Measurements from ENCODE around the gene DIS3L2. TPM values are rescaled to one million over a fixed set of nuclear protein-coding genes. Genes with fewer than 3 reads are reported as not detected.

Gene DIS3L2
- total RNA-seq, 1 donor from 2014 or later: 53.6 TPM

DNA sequence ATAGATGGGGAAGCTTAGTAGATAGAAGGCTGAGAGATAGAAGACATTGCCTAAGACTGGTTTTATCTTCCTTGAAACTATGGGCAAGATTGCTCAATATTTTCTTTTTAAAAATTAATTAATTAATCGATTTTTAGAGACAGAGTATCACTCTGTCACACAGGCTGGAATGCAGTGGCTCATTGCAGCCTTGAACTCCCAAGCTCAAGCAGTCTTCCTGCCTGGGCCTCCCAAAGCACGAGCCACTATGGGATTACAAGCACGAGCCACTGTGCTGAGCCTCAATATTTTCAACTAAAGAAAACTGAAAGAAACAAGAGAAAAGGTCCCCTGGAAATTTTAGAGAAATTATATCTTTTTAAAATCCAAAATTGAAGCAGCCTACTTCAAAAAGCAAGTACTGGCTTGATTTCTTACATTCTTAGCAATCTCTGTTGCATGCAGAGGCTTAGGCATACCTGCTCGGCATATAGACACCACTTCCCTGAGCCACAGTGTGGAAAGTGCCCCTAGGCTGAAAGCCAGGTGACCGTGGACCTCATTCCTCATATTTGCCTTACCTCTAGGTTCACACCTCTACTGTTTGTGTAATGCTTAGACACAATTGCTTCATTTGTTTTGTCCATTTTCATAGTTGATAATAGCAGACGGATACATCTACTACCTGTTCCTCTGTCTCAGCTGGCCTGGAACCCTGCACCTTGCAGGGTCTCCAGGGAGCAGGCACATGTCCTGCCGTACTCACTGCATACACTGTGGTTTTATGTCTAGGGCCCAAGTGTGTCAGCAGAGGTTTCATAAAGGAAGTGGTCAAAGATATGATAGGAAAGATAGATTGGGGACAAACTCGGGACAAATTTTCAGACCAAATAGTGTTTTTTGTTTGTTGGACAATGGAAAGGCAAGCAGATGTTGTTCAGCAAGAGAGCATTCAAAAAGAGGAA lies 250.5 kb downstream of the DIS3L2 start:
- Mint-ChIP-seq H3K4me3 (no peak overlapping the region), H3K36me3 (peaks cover 25% of the 10 kb centered on the region), H3K4me1 (ENCODE audit: unreplicated experiment) (peaks cover 7% of the 10 kb centered on the region), H3K27ac (no peak overlapping the region), H3K9me3 (no peaks in the 10 kb centered on the region), H3K27me3 (no peaks in the 10 kb centered on the region)
- DNase-seq (ENCODE audit: extremely low spot score, unreplicated experiment): no peak
- TF ChIP-seq, protein P1, sequence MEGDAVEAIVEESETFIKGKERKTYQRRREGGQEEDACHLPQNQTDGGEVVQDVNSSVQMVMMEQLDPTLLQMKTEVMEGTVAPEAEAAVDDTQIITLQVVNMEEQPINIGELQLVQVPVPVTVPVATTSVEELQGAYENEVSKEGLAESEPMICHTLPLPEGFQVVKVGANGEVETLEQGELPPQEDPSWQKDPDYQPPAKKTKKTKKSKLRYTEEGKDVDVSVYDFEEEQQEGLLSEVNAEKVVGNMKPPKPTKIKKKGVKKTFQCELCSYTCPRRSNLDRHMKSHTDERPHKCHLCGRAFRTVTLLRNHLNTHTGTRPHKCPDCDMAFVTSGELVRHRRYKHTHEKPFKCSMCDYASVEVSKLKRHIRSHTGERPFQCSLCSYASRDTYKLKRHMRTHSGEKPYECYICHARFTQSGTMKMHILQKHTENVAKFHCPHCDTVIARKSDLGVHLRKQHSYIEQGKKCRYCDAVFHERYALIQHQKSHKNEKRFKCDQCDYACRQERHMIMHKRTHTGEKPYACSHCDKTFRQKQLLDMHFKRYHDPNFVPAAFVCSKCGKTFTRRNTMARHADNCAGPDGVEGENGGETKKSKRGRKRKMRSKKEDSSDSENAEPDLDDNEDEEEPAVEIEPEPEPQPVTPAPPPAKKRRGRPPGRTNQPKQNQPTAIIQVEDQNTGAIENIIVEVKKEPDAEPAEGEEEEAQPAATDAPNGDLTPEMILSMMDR (conservative IDR thresholded peaks at IDR 0.05): no peak

DNA sequence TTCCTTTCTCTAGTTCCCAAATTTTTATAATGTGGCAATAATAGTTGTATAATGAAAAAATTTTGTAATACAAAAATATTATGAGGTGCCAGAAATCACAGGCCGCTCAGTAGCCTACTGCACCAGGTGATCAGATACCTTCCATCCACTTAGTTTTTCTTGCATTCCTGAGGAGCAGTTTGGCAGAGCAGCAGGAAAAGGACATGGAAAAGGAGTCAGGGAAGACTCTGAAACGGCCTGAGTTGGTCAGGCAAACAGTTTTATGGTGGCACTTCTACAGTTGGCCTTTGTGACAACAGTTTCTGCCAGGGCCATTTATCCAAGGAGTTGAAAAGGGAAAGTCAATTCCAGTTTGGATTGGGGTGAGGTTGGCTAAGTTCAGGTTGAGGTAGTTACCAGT lies 251.7 kb downstream of the DIS3L2 start:
- Mint-ChIP-seq H3K4me1 (ENCODE audit: unreplicated experiment) (no peaks in the 10 kb centered on the region), H3K27me3 (no peaks in the 10 kb centered on the region), H3K9me3 (no peaks in the 10 kb centered on the region), H3K27ac (no peak overlapping the region), H3K36me3 (peaks cover 25% of the 10 kb centered on the region), H3K4me3 (no peak overlapping the region)
- DNase-seq (ENCODE audit: extremely low spot score, unreplicated experiment): no peak
- TF ChIP-seq, protein P1 (conservative IDR thresholded peaks at IDR 0.05): no peak

DNA sequence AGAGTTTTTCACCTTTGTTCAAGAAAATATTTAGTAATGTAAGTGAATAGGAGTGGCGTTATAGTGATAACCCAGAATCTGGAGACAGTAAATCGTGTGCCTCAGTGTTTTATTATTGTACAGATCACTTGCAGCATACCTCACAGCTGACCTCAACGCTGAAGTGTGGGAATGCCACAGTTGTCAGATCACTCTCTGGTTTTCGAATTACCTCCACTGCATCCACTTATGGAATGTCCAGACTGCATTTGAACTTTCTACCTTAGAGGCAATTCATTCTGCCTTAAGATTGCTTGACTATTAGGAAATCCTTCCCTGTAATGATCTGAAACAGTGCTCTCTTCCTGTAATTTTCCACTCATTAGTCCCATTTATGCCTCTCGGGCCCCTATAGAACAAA lies 252.5 kb downstream of the DIS3L2 start:
- TF ChIP-seq, protein P1 (conservative IDR thresholded peaks at IDR 0.05): no peak
- Mint-ChIP-seq H3K9me3 (no peaks in the 10 kb centered on the region), H3K27ac (no peak overlapping the region), H3K4me3 (no peak overlapping the region), H3K36me3 (peaks cover 25% of the 10 kb centered on the region), H3K4me1 (ENCODE audit: unreplicated experiment) (peaks cover 5% of the 10 kb centered on the region), H3K27me3 (no peaks in the 10 kb centered on the region)
- no peak for DNase-seq (ENCODE audit: extremely low spot score, unreplicated experiment)

DNA sequence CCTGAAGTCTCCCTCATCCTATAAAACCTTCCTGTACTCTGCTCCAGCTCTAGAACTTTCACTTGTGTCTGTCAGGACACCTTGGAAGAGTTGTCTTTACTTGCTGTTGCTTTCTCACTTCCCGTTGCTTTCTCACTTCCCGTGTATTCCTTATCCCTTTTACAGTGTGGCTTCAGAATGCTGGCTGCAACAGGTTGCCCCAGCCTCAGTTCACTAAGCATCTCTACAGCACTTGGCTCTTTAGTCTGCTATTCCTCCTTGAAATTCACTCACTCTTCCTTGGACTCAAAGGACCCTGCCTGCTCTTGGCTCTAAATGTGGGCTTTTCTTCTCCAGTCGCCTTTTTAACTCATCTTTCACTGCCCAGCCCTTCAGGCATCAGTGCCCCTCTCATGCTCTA lies 254.5 kb downstream of the DIS3L2 start:
- H3K27ac Mint-ChIP-seq: no peak overlapping the region
- no peaks in the 10 kb centered on the region for H3K27me3 Mint-ChIP-seq
- TF ChIP-seq, protein P1 (conservative IDR thresholded peaks at IDR 0.05): no peak
- no peak for DNase-seq (ENCODE audit: extremely low spot score, unreplicated experiment)
- H3K9me3 Mint-ChIP-seq: no peaks in the 10 kb centered on the region
- H3K4me1 Mint-ChIP-seq (ENCODE audit: unreplicated experiment): peaks cover 6% of the 10 kb centered on the region
- H3K4me3 Mint-ChIP-seq: no peak overlapping the region
- H3K36me3 Mint-ChIP-seq: peaks cover 18% of the 10 kb centered on the region

DNA sequence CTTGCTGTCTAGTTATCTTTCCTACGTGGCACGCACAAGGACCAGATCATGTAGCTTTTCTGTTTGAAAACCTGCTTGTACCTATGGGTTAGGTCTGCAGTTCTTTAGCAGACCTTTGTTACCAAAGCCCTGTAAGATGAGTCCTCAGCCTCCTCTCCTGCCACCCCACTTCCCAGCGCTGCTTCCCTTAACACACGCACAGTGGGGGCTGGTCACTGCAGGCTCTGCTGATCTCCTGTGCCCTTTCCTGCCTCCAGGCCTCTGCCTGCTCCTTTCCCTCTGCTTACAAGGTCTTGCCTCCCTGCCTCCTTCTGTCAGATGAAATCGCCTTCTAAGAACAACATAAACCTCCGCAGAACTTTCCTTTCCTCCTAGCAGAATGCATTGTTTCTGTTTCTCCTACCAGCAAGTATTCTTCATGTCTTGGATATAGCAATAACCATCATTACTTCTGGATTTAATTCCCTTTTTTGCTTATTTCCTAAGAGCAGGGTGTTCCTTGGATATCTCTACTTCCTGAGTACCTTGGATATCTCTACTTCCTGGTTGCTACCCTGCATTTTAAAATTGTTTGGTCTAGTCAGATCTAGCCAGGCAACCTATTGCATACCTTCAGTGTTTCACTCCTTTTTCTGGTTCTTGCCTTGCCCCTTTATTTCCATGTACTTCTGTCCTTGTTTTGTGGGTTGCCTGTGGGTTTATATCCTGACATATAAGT lies 257.4 kb downstream of the DIS3L2 start:
- H3K36me3 Mint-ChIP-seq: peaks cover 12% of the 10 kb centered on the region
- H3K27ac Mint-ChIP-seq: no peak overlapping the region
- DNase-seq (ENCODE audit: extremely low spot score, unreplicated experiment): no peak
- peaks cover 6% of the 10 kb centered on the region for H3K4me1 Mint-ChIP-seq (ENCODE audit: unreplicated experiment)
- no peak overlapping the region for H3K4me3 Mint-ChIP-seq
- no peaks in the 10 kb centered on the region for H3K27me3 Mint-ChIP-seq
- TF ChIP-seq, protein P1 (conservative IDR thresholded peaks at IDR 0.05): no peak
- H3K9me3 Mint-ChIP-seq: no peaks in the 10 kb centered on the region

Data from type B pancreatic cell (in vitro differentiated cells).